Colonic mucosa (tissue), 4 donors: ENCODE results near the gene STRN3. TPM values are rescaled to one million over a fixed set of nuclear protein-coding genes. Genes with fewer than 3 reads are reported as not detected.

ENCODE experiments used
- DNase-seq: peaks from one replicate; pipeline ENCODE4 v3.0.0-alpha.2; 2020
- H3K27ac ChIP-seq: fragments of 200-600 bp; one replicate; pipeline ENCODE4 v1.8.0; 2021
- H3K27me3 ChIP-seq: fragments of 200-600 bp; one replicate; pipeline ENCODE4 v1.8.0; 2021
- H3K36me3 ChIP-seq: fragments of 200-600 bp; one replicate; pipeline ENCODE4 v1.8.0; 2021
- H3K4me1 ChIP-seq: fragments of 200-600 bp; one replicate; pipeline ENCODE4 v1.8.0; 2021; ENCODE audit warnings: mild to moderate bottlenecking
- H3K4me3 ChIP-seq: fragments of 200-600 bp; one replicate; pipeline ENCODE4 v1.8.0; 2021
- H3K9ac ChIP-seq, 2 donors: one replicate each; pipeline ENCODE4 v1.7.0; 2013; ENCODE audit warnings: control low read depth in 2 of 2, low read depth in 2 of 2, low read length in 2 of 2
- H3K9me3 ChIP-seq: fragments of 200-600 bp; one replicate; pipeline ENCODE4 v1.8.0; 2021
- CTCF ChIP-seq: fragments of 200-600 bp; IDR thresholded peaks from one replicate; pipeline ENCODE4 v1.8.0; 2022; ENCODE audit warnings: antibody characterized with exemption, mild to moderate bottlenecking
- intact Hi-C: fragments of 100-400 bp; cut with DNase I; formaldehyde crosslinking; loops from one replicate; pipeline ENCODE4 v1.14.1; 2022
- total RNA-seq, 2 donors: library from RNA; stranded (reverse); fragmentation: NEBNext Ultra II Directional in 1 of 2; extraction: Animal tissue kit (Norgen Biotek cat#: 25700) in 1 of 2; gene quantifications; one replicate each; pipeline ENCODE4 v1.2.1, GENCODE V29; 2021
- donor health status: healthy.
- donor health status: DM: no; HTN: no; CAD: no.
- donor health status: DM: no; HTN: no; CAD: no.

STRN3 gene
- total RNA-seq, 2 donors from 2014 or later: 23.6 to 41.1 TPM

- Histone ChIP-seq H3K27me3 (no peaks in the 10 kb centered on the region), H3K27ac (no peak overlapping the region), H3K9me3 (no peaks in the 10 kb centered on the region), H3K4me1 (no peaks in the 10 kb centered on the region), H3K9ac (no peak overlapping the region), H3K4me3 (no peak overlapping the region), H3K36me3 (no peaks in the 10 kb centered on the region)
- intact Hi-C loops: no loop called here
- no peak for DNase-seq
- no peak for TF ChIP-seq CTCF
These were observed 4.3 kb upstream of the STRN3 start for GRCh38 chr14:31030469-31030868.

GRCh38 chr14:31029016-31029970 lies 3.1 kb upstream of the STRN3 start:
- Histone ChIP-seq H3K36me3 (no peaks in the 10 kb centered on the region), H3K9ac (no peak overlapping the region), H3K9me3 (no peaks in the 10 kb centered on the region), H3K4me3 (no peak overlapping the region), H3K4me1 (peaks cover 1% of the 10 kb centered on the region), H3K27me3 (no peaks in the 10 kb centered on the region), H3K27ac (no peak overlapping the region)
- DNase-seq: no peak
- no peak for TF ChIP-seq CTCF
- intact Hi-C loops: no loop called here

GRCh38 chr14:31027847-31028246 lies 1.7 kb upstream of the STRN3 start:
- no peak for DNase-seq
- Histone ChIP-seq H3K27ac (peak overlapping the region; percentile 95), H3K27me3 (no peaks in the 10 kb centered on the region), H3K4me1 (peaks cover 11% of the 10 kb centered on the region), H3K36me3 (no peaks in the 10 kb centered on the region), H3K9me3 (no peaks in the 10 kb centered on the region), H3K4me3 (peak overlapping the region; percentile 96), H3K9ac (peak overlapping the region in 1 of 2 donors; percentile 86)
- intact Hi-C loops: no loop called here
- TF ChIP-seq CTCF: no peak

- no peak for TF ChIP-seq CTCF
- intact Hi-C loops: no loop called here
- Histone ChIP-seq H3K36me3 (no peaks in the 10 kb centered on the region), H3K9ac (peak overlapping the region; percentile 80 to 86), H3K27me3 (no peaks in the 10 kb centered on the region), H3K27ac (peak overlapping the region; percentile 95), H3K9me3 (no peaks in the 10 kb centered on the region), H3K4me3 (peak overlapping the region; percentile 96), H3K4me1 (peaks cover 11% of the 10 kb centered on the region)
- DNase-seq: peak; percentile 97
These were observed 464 bp upstream of the STRN3 start for GRCh38 chr14:31026450-31027235.

- no peaks in the 10 kb centered on the region for H3K9me3 ChIP-seq
- no peak for TF ChIP-seq CTCF
- peaks cover 11% of the 10 kb centered on the region for H3K4me1 ChIP-seq
- no peaks in the 10 kb centered on the region for H3K36me3 ChIP-seq
- peak; percentile 53 for DNase-seq
- intact Hi-C loops: no loop called here
- peak within 1 kb of the TSS; percentile 95 for H3K27ac ChIP-seq
- H3K9ac ChIP-seq: peak within 1 kb of the TSS; percentile 86 to 95
- H3K27me3 ChIP-seq: no peaks in the 10 kb centered on the region
- peak within 1 kb of the TSS; percentile 96 for H3K4me3 ChIP-seq
These were observed 657 bp downstream of the STRN3 start, which contains the start of gene AP4S1 for GRCh38 chr14:31025367-31026076. TSS of gene AP4S1 (plus strand) at chr14:31025649. CDS start at chr14:31066197, 40,548 bp downstream.
